Lung (tissue), 12 donors: Measurements from ENCODE around the gene SPDYC. TPM values are rescaled to one million over a fixed set of nuclear protein-coding genes. Genes with fewer than 3 reads are reported as not detected.

Experiments used
- ATAC-seq: fragments of 200-7000 bp; cut with Tn5 transposase; one replicate; pipeline ENCODE4 v1.9.1; 2020; ENCODE audit warnings: moderate number of reproducible peaks; ENCODE audit not compliant: insufficient read depth, low FRiP score
- DNase-seq, 3 donors: peaks; one replicate each; pipeline ENCODE4 v3.0.0-alpha.2; 2013 to 2017
- H3K27ac ChIP-seq, 2 donors: one replicate each; pipeline ENCODE4 v1.5.1; 2013; ENCODE audit warnings: mild to moderate bottlenecking in 2 of 2, moderate library complexity in 2 of 2, control low read depth in 1 of 2, inconsistent platforms in 1 of 2, low read depth in 1 of 2, low read length in 1 of 2
- H3K27me3 ChIP-seq, 3 donors: one replicate each; pipeline ENCODE4 v1.5.1; 2013; ENCODE audit warnings: low read length in 2 of 3; ENCODE audit not compliant: control insufficient read depth in 3 of 3, insufficient read depth in 3 of 3
- H3K36me3 ChIP-seq, 4 donors: one replicate each; pipeline ENCODE4 v1.5.1; 2013; ENCODE audit warnings: low read length in 4 of 4, mild to moderate bottlenecking in 1 of 4, moderate library complexity in 1 of 4; ENCODE audit not compliant: control insufficient read depth in 4 of 4, insufficient read depth in 4 of 4
- H3K4me1 ChIP-seq, 5 donors: one replicate each; pipeline ENCODE4 v1.5.1; 2013; ENCODE audit warnings: low read length in 5 of 5, mild to moderate bottlenecking in 2 of 5, moderate library complexity in 1 of 5; ENCODE audit not compliant: control insufficient read depth in 5 of 5, insufficient read depth in 5 of 5
- H3K4me3 ChIP-seq: one replicate; pipeline ENCODE4 v1.5.1; 2013; ENCODE audit warnings: mild to moderate bottlenecking, control low read depth, moderate library complexity
- H3K9ac ChIP-seq, 2 donors: one replicate each; pipeline ENCODE4 v1.5.1; 2013; ENCODE audit warnings: low read length in 2 of 2, control low read depth in 1 of 2; ENCODE audit not compliant: insufficient read depth in 1 of 2
- H3K9me3 ChIP-seq, 4 donors: one replicate each; pipeline ENCODE4 v1.5.1; 2013; ENCODE audit warnings: low read length in 3 of 4, mild to moderate bottlenecking in 1 of 4, moderate library complexity in 1 of 4; ENCODE audit not compliant: control insufficient read depth in 4 of 4, insufficient read depth in 3 of 4
- WGBS, 2 donors: extraction: QIAGEN DNeasy Blood & Tissue Kit; methylation state at CpG; one replicate each; pipeline ENCODE4 v1.1.7; 2013; 5-methylcytosine and 5-hydroxymethylcytosine counted together
- polyA plus RNA-seq, 2 donors: library from polyadenylated mRNA; stranded (reverse); fragments of 200-250 nt; gene quantifications; one replicate each; pipeline ENCODE4 v1.2.1, GENCODE V29; 2013
- total RNA-seq, 2 donors: library from RNA; depleted of rRNA in 1 of 2; stranded (reverse); fragments of >200 nt in 1 of 2; gene quantifications; one replicate each; pipeline ENCODE4 v1.2.1, GENCODE V29; 2014 to 2021
- TF ChIP-seq, protein P1 (sequence below): IDR thresholded peaks from 2 replicates; pipeline ENCODE4 v1.5.1; 2012; ENCODE audit warnings: mild to moderate bottlenecking; ENCODE audit errors: control extremely low read depth, extremely low read depth
- donor health status: control.
- donor health status: control.
- donor health status: Bipolar disorder and iron deficiency.
- donor health status: healthy.
- donor health status: DM: yes; HTN: yes; CAD: no.

Gene SPDYC
- total and polyA plus RNA-seq, 4 donors, result not detected

GRCh38 chr11:65207918-65208784, 38.1 kb downstream of the SPDYC start:
- H3K9ac ChIP-seq, result no peak overlapping the region
- peaks cover 0 to 5% (median 0%) of the 10 kb centered on the region in 5 donors for H3K4me1 ChIP-seq
- ATAC-seq, result no peak
- H3K36me3 ChIP-seq, result peaks cover 12 to 70% (median 32%) of the 10 kb centered on the region in 4 donors
- H3K9me3 ChIP-seq, result no peaks in the 10 kb centered on the region
- H3K27me3 ChIP-seq, result no peaks in the 10 kb centered on the region
- H3K4me3 ChIP-seq, result no peak overlapping the region
- TF ChIP-seq, protein P1, sequence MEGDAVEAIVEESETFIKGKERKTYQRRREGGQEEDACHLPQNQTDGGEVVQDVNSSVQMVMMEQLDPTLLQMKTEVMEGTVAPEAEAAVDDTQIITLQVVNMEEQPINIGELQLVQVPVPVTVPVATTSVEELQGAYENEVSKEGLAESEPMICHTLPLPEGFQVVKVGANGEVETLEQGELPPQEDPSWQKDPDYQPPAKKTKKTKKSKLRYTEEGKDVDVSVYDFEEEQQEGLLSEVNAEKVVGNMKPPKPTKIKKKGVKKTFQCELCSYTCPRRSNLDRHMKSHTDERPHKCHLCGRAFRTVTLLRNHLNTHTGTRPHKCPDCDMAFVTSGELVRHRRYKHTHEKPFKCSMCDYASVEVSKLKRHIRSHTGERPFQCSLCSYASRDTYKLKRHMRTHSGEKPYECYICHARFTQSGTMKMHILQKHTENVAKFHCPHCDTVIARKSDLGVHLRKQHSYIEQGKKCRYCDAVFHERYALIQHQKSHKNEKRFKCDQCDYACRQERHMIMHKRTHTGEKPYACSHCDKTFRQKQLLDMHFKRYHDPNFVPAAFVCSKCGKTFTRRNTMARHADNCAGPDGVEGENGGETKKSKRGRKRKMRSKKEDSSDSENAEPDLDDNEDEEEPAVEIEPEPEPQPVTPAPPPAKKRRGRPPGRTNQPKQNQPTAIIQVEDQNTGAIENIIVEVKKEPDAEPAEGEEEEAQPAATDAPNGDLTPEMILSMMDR, result no peak
- no peak for DNase-seq
- H3K27ac ChIP-seq, result peak overlapping the region in 1 of 2 donors; percentile 34
- 83 to 88% methylated on average over 15 to 16 of the region's 16 CpGs for whole genome bisulfite sequencing, 2 donors

DNA sequence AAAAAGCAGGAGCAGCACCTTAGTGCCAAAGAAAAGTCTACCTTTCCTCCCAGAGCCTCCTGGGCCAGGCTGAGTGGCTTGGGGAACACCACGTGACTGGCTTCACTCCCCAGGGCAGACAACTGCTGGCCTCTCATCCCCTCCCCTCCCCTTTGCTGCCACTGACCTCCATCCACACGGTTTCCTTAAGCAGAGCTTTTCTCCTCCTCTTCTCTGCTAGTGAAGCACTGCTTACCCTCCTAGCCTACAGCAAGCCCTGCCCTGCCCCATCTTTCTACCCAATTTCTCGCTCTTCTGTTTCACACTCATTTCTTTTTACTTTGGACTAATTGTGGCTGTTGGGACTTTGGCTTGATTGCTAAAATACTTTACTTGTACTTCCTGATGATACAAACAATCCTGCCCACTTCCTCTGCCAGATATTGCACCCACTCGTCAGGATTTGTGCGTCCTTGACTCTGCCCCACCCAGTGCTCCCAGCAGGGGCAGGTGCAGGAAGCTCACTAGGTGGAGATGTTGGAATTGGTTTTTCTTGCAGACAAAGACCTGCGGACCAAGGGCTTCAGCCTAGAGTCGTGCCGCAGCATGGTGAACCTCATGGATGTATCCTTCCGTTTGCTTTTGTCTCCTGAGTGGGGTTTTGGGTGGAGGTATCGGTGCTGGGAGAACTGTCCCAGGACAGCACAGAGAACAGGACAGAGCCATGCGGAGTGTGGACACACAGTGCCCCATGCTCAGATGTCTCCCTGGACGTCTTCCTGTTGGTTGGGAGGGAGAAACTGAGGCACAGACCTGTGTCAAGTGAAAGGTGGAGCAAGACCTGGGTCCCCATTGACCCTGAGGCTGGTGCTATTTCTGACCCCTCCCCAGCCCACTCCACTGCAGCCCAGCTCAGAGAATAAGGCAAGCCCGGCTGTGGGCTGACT, 39.0 kb downstream of the SPDYC start:
- Histone ChIP-seq H3K27me3 (no peaks in the 10 kb centered on the region), H3K9me3 (no peaks in the 10 kb centered on the region), H3K27ac (peak overlapping the region in 1 of 2 donors; percentile 30), H3K4me3 (no peak overlapping the region), H3K36me3 (peaks cover 12 to 66% (median 30%) of the 10 kb centered on the region in 4 donors), H3K4me1 (peaks cover 0 to 5% (median 0%) of the 10 kb centered on the region in 5 donors), H3K9ac (no peak overlapping the region)
- TF ChIP-seq, protein P1, result no peak
- ATAC-seq (no peak), DNase-seq (no peak)
- WGBS, 2 donors, result 57% methylated on average over 13 of the region's 13 CpGs

DNA sequence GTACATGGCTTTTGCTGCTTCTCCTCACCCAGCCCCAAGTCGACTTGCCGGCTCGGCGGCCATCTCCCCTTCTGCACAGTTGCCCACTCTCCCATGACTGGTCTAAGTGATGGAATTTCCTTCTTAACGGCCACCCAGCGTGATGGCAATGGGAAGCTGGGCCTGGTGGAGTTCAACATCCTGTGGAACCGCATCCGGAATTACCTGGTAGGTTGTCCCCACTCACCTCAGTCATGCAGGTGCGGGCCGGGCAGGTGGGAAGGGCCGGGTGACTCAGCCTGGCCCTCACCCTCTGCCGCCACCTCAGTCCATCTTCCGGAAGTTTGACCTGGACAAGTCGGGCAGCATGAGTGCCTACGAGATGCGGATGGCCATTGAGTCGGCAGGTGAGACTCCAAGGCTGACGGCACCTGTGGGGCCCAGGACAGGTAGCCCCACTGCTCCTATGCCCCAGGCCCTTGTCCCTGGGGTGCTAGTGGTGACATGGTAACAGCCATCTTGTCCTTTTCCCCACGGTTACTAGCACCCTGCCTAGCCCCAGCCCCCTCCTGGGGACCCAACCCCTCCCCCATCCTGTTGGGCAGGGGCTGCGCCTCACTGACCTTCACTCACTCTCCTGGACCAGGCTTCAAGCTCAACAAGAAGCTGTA, 39.8 kb downstream of the SPDYC start:
- Histone ChIP-seq H3K9ac (no peak overlapping the region), H3K9me3 (no peaks in the 10 kb centered on the region), H3K27ac (no peak overlapping the region), H3K36me3 (peaks cover 12 to 61% (median 28%) of the 10 kb centered on the region in 4 donors), H3K4me3 (no peak overlapping the region), H3K27me3 (no peaks in the 10 kb centered on the region), H3K4me1 (peaks cover 0 to 5% (median 0%) of the 10 kb centered on the region in 5 donors)
- ATAC-seq (no peak), DNase-seq (no peak)
- TF ChIP-seq, protein P1, result no peak
- WGBS, 2 donors, result 89 to 95% methylated on average over 20 of the region's 20 CpGs
